Keratinocyte (primary cell): ENCODE results near the gene SYT11. TPM values are rescaled to one million over a fixed set of nuclear protein-coding genes. Genes with fewer than 3 reads are reported as not detected.

Source experiments
- DNase-seq: peaks from one replicate; pipeline ENCODE4 v3.0.0-alpha.2; 2011; ENCODE audit warnings: low read depth, missing footprints, low spot score
- FAIRE-seq: peaks from 2 replicates; lab custom pipeline; 2011; peaks lifted over from hg19 to GRCh38; lab: Jason Lieb, UNC
- H2AFZ ChIP-seq: 2 replicates; pipeline ENCODE4 v1.6.0; 2012; ENCODE audit warnings: low read length, control low read depth, inconsistent platforms; ENCODE audit not compliant: control insufficient read depth
- H3K27ac ChIP-seq: 2 replicates; pipeline ENCODE4 v1.5.1; 2011; ENCODE audit warnings: low read length; ENCODE audit not compliant: control insufficient read depth, insufficient read depth
- H3K27me3 ChIP-seq: 3 replicates; pipeline ENCODE4 v1.6.0; 2011; ENCODE audit warnings: low read length; ENCODE audit not compliant: control insufficient read depth, insufficient read depth; ENCODE audit errors: extremely low read depth
- H3K36me3 ChIP-seq, 2 experiments: 2 replicates in 1 of 2; 3 replicates in 1 of 2; pipeline ENCODE4 v1.5.1; 2011; ENCODE audit warnings: low read length in 2 of 2, mild to moderate bottlenecking in 1 of 2; ENCODE audit not compliant: control insufficient read depth in 2 of 2, insufficient read depth in 2 of 2; ENCODE audit errors: extremely low read depth in 1 of 2
- H3K4me1 ChIP-seq: 3 replicates; pipeline ENCODE4 v1.5.1; 2011; ENCODE audit warnings: low read length; ENCODE audit not compliant: control insufficient read depth, insufficient read depth; ENCODE audit errors: extremely low read depth
- H3K4me2 ChIP-seq: 3 replicates; pipeline ENCODE4 v1.6.0; 2011; ENCODE audit warnings: low read depth, low read length; ENCODE audit not compliant: control insufficient read depth, insufficient read depth; ENCODE audit errors: extremely low read depth
- H3K4me3 ChIP-seq, 3 experiments: fragments of 200-600 bp in 1 of 3; sonication (generic) in 1 of 3; 2 replicates in 2 of 3; 3 replicates in 1 of 3; pipeline ENCODE4 v1.5.1; 2011 to 2016; ENCODE audit warnings: low read length in 3 of 3, mild to moderate bottlenecking in 3 of 3, control low read depth in 2 of 3, inconsistent platforms in 1 of 3, low read depth in 1 of 3, mixed read lengths in 1 of 3, mixed run types in 1 of 3, moderate library complexity in 1 of 3; ENCODE audit not compliant: control insufficient read depth in 2 of 3, insufficient read depth in 2 of 3; ENCODE audit errors: extremely low read depth in 1 of 3
- H3K79me2 ChIP-seq: 2 replicates; pipeline ENCODE4 v1.6.0; 2012; ENCODE audit warnings: low read length; ENCODE audit not compliant: control insufficient read depth, insufficient read depth
- H3K9ac ChIP-seq: 3 replicates; pipeline ENCODE4 v1.6.0; 2011; ENCODE audit warnings: low read length; ENCODE audit not compliant: control insufficient read depth, insufficient read depth; ENCODE audit errors: extremely low read depth
- H3K9me1 ChIP-seq: 3 replicates; pipeline ENCODE4 v1.6.0; 2011; ENCODE audit warnings: low read length; ENCODE audit not compliant: control insufficient read depth, insufficient read depth; ENCODE audit errors: extremely low read depth
- H3K9me3 ChIP-seq: 2 replicates; pipeline ENCODE4 v1.5.1; 2012; ENCODE audit warnings: low read depth, low read length; ENCODE audit not compliant: control insufficient read depth
- H4K20me1 ChIP-seq: 3 replicates; pipeline ENCODE4 v1.6.0; 2011; ENCODE audit warnings: low read length; ENCODE audit not compliant: control insufficient read depth, insufficient read depth; ENCODE audit errors: extremely low read depth
- CTCF ChIP-seq, 3 experiments: IDR thresholded peaks in 1 of 3; conservative IDR thresholded peaks in 1 of 3; optimal IDR thresholded peaks in 1 of 3; 2 replicates in 2 of 3; 3 replicates in 1 of 3; pipeline versions ENCODE3 to v1.5.1; 2011; ENCODE audit warnings: low read length in 3 of 3, mild to moderate bottlenecking in 3 of 3, moderate library complexity in 2 of 3, control low read depth in 1 of 3, inconsistent platforms in 1 of 3; ENCODE audit not compliant: insufficient read depth in 2 of 3; ENCODE audit errors: extremely low read depth in 1 of 3
- EZH2 ChIP-seq: IDR thresholded peaks from one replicate; pipeline ENCODE4 v1.6.1; 2012; ENCODE audit warnings: inconsistent platforms, mild to moderate bottlenecking, low read length, moderate library complexity
- dilution Hi-C: fragments of 300-500 bp; cut with MboI; formaldehyde crosslinking; loops from one replicate; pipeline ENCODE4 v1.7.0; 2020; ENCODE audit warnings: low sequenced_read_pairs; ENCODE audit not compliant: extremely low pct_ligation_motif_present
- polyA plus RNA-seq, 5 experiments: library from polyadenylated mRNA; depleted of rRNA in 3 of 5; stranded (reverse) in 3 of 5; stranded (forward) in 1 of 5; unstranded in 1 of 5; fragments of >200 nt; gene quantifications; 1 replicate in 1 of 5; 2 replicates in 3 of 5; 3 replicates in 1 of 5; pipeline versions ENCODE4 v1.2.1 to v1.2.3, GENCODE V29; 2011 to 2012; ENCODE audit warnings: missing spikeins in 2 of 5, low read depth in 1 of 5, low replicate concordance in 1 of 5

SYT11 gene
- polyA plus RNA-seq, 1 donor (not counting 4 experiments of a cell fraction or from before 2014, with no cell fraction given), result 0.08 TPM

GRCh38 chr1:155867766-155868165, 8.4 kb downstream of the SYT11 start:
- no peak overlapping the region for H3K27ac ChIP-seq
- H3K4me3 ChIP-seq, result no peak overlapping the region
- H3K27me3 ChIP-seq, result peaks cover 3% of the 10 kb centered on the region
- H3K9me1 ChIP-seq, result no peaks in the 10 kb centered on the region
- no peaks in the 10 kb centered on the region for H3K36me3 ChIP-seq
- no peaks in the 10 kb centered on the region for H3K9me3 ChIP-seq
- no peak for TF ChIP-seq EZH2
- TF ChIP-seq CTCF (optimal IDR thresholded peaks at IDR 0.05 in 1 of 3, IDR thresholded peaks at IDR 0.05 in 1 of 3, conservative IDR thresholded peaks at IDR 0.05 in 1 of 3; ENCODE audit: extremely low read depth in 1 of 3, insufficient read depth in 2 of 3, low read length in 3 of 3), result no peak
- H3K9ac ChIP-seq, result no peak overlapping the region
- DNase-seq (no peak), FAIRE-seq (no peak)
- H3K79me2 ChIP-seq, result no peaks in the 10 kb centered on the region
- no peak overlapping the region for H2AFZ ChIP-seq
- dilution Hi-C loops, result no loop called here
- H3K4me1 ChIP-seq, result peaks cover 9% of the 10 kb centered on the region
- no peaks in the 10 kb centered on the region for H4K20me1 ChIP-seq
- H3K4me2 ChIP-seq, result no peak overlapping the region

- H4K20me1 ChIP-seq, result no peaks in the 10 kb centered on the region
- no peak overlapping the region for H3K4me2 ChIP-seq
- H3K9ac ChIP-seq, result no peak overlapping the region
- H3K9me1 ChIP-seq, result no peaks in the 10 kb centered on the region
- TF ChIP-seq CTCF (optimal IDR thresholded peaks at IDR 0.05 in 1 of 3, IDR thresholded peaks at IDR 0.05 in 1 of 3, conservative IDR thresholded peaks at IDR 0.05 in 1 of 3; ENCODE audit: extremely low read depth in 1 of 3, insufficient read depth in 2 of 3, low read length in 3 of 3) (no peak), EZH2 (no peak)
- peaks cover 3% of the 10 kb centered on the region for H3K27me3 ChIP-seq
- H3K36me3 ChIP-seq, result no peaks in the 10 kb centered on the region
- dilution Hi-C loops, result no loop called here
- H3K4me3 ChIP-seq, result no peak overlapping the region
- no peak for DNase-seq
- H2AFZ ChIP-seq, result no peak overlapping the region
- H3K9me3 ChIP-seq, result no peaks in the 10 kb centered on the region
- H3K4me1 ChIP-seq, result no peaks in the 10 kb centered on the region
- no peak for FAIRE-seq
- H3K79me2 ChIP-seq, result no peaks in the 10 kb centered on the region
- no peak overlapping the region for H3K27ac ChIP-seq
These were observed 12.0 kb downstream of the SYT11 start for GRCh38 chr1:155871390-155871789.
